Measurements from ENCODE around the gene SCN8A.

DNA sequence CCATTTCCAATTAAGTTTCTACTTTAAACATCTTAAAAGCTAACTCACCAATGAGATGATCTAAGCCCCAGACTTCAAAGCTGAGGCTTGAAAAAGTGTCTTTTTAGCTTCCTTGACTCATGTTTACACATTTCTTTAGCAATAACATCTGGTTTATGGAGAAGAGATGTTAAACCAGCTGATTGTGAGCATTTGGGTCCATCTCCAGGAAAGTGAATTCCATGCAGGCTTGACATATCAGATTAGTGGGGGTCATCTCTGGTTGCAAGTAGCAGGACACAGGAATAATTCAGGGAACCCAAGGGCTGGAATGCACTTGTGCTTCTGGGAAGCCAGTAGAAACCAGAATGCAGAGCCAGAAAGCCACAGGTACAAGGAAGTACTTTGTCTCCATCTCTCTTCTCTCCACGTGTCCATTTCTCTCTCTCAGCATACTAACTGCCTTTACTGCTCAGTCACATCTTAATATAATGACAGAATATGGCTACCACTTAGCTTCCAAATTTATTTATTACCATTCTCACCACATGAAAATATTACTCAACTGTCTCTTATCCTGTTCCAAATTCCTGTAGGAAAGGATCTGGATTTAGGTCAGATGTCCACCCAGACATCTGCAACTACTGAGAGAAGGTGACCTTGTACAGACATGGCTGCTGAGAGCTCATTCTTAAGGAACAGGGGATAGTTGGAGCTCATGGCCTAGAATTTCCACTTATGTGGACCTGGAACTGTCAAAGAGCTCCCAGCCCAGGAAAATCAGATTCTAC lies 104.4 kb downstream of the SCN8A start:
- TF ChIP-seq CTCF (conservative IDR thresholded peaks at IDR 0.05; ENCODE audit: low read depth in 2 of 2) (no peak), POLR2AphosphoS5 (IDR thresholded peaks at IDR 0.05; ENCODE audit: low read depth) (no peak), EZH2phosphoT487 (IDR thresholded peaks at IDR 0.05; ENCODE audit: unreplicated experiment) (no peak), CREB1 (CRISPR knock-in tag; IDR thresholded peaks at IDR 0.05; ENCODE audit: low read depth) (no peak), EZH2 (IDR thresholded peaks at IDR 0.05; ENCODE audit: low read depth, unreplicated experiment) (no peak), ZNF114 (CRISPR knock-in tag; IDR thresholded peaks at IDR 0.05) (no peak), JUNB (IDR thresholded peaks at IDR 0.05; ENCODE audit: unreplicated experiment) (no peak), NANOG (IDR thresholded peaks at IDR 0.05; ENCODE audit: borderline replicate concordance) (no peak), STAT1 (IDR thresholded peaks at IDR 0.05; ENCODE audit: unreplicated experiment) (no peak), ZNF462 (CRISPR knock-in tag; IDR thresholded peaks at IDR 0.05) (no peak), ZNF331 (CRISPR knock-in tag; IDR thresholded peaks at IDR 0.05; ENCODE audit: low read depth) (no peak)
- TF ChIP-seq, protein P1, sequence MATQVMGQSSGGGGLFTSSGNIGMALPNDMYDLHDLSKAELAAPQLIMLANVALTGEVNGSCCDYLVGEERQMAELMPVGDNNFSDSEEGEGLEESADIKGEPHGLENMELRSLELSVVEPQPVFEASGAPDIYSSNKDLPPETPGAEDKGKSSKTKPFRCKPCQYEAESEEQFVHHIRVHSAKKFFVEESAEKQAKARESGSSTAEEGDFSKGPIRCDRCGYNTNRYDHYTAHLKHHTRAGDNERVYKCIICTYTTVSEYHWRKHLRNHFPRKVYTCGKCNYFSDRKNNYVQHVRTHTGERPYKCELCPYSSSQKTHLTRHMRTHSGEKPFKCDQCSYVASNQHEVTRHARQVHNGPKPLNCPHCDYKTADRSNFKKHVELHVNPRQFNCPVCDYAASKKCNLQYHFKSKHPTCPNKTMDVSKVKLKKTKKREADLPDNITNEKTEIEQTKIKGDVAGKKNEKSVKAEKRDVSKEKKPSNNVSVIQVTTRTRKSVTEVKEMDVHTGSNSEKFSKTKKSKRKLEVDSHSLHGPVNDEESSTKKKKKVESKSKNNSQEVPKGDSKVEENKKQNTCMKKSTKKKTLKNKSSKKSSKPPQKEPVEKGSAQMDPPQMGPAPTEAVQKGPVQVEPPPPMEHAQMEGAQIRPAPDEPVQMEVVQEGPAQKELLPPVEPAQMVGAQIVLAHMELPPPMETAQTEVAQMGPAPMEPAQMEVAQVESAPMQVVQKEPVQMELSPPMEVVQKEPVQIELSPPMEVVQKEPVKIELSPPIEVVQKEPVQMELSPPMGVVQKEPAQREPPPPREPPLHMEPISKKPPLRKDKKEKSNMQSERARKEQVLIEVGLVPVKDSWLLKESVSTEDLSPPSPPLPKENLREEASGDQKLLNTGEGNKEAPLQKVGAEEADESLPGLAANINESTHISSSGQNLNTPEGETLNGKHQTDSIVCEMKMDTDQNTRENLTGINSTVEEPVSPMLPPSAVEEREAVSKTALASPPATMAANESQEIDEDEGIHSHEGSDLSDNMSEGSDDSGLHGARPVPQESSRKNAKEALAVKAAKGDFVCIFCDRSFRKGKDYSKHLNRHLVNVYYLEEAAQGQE (IDR thresholded peaks at IDR 0.05; ENCODE audit: unreplicated experiment): no peak
- TF ChIP-seq, protein P2, sequence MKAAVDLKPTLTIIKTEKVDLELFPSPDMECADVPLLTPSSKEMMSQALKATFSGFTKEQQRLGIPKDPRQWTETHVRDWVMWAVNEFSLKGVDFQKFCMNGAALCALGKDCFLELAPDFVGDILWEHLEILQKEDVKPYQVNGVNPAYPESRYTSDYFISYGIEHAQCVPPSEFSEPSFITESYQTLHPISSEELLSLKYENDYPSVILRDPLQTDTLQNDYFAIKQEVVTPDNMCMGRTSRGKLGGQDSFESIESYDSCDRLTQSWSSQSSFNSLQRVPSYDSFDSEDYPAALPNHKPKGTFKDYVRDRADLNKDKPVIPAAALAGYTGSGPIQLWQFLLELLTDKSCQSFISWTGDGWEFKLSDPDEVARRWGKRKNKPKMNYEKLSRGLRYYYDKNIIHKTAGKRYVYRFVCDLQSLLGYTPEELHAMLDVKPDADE (IDR thresholded peaks at IDR 0.05): no peak

All from GM23338 (cell line).